Measurements from ENCODE around the gene PHF19. TPM values are rescaled to one million over a fixed set of nuclear protein-coding genes. Genes with fewer than 3 reads are reported as not detected.

The PHF19 gene
- total RNA-seq, 1 experiment from 2014 or later, result 39.0 TPM

- POLR2A ChIA-PET, result interaction anchor here (1.5 kb wide), 1 partner anchor 52 kb away, joined by 4 read pairs; no protein-coding TSS in a partner anchor
- peaks cover 22% of the 10 kb centered on the region for H3K27me3 Mint-ChIP-seq (ENCODE audit: low read depth)
- H3K9me3 Mint-ChIP-seq, result no peaks in the 10 kb centered on the region
- ATAC-seq (no peak), DNase-seq (ENCODE audit: low spot score) (no peak)
- H3K36me3 Mint-ChIP-seq, result no peaks in the 10 kb centered on the region
- no peak overlapping the region; the same call in 1 of the 2 replicates for H3K27ac Mint-ChIP-seq
- no peak overlapping the region for H3K4me3 Mint-ChIP-seq
- CTCF ChIA-PET, result interaction anchor here (0.9 to 1.5 kb wide), 2 partner anchors 35 to 57 kb away, joined by 3 read pairs; no protein-coding TSS in a partner anchor
- TF ChIP-seq ZNF232 (CRISPR knock-in tag; IDR thresholded peaks at IDR 0.05) (no peak), GABPB1 (CRISPR knock-in tag; IDR thresholded peaks at IDR 0.05) (no peak), OVOL2 (CRISPR knock-in tag; IDR thresholded peaks at IDR 0.05; ENCODE audit: borderline replicate concordance) (no peak), SOX15 (CRISPR knock-in tag; IDR thresholded peaks at IDR 0.05) (no peak), ATF6 (CRISPR knock-in tag; IDR thresholded peaks at IDR 0.05) (no peak)
- TF ChIP-seq, protein P1, sequence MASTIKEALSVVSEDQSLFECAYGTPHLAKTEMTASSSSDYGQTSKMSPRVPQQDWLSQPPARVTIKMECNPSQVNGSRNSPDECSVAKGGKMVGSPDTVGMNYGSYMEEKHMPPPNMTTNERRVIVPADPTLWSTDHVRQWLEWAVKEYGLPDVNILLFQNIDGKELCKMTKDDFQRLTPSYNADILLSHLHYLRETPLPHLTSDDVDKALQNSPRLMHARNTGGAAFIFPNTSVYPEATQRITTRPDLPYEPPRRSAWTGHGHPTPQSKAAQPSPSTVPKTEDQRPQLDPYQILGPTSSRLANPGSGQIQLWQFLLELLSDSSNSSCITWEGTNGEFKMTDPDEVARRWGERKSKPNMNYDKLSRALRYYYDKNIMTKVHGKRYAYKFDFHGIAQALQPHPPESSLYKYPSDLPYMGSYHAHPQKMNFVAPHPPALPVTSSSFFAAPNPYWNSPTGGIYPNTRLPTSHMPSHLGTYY (CRISPR knock-in tag; IDR thresholded peaks at IDR 0.05), result no peak
- peaks cover 58% of the 10 kb centered on the region for H3K4me1 Mint-ChIP-seq
Observed at GRCh38 chr9:120924698-120925534, 47.9 kb upstream of the PHF19 start.

- peaks cover 62% of the 10 kb centered on the region for H3K4me1 Mint-ChIP-seq
- ATAC-seq (no peak), DNase-seq (ENCODE audit: low spot score) (no peak)
- POLR2A ChIA-PET, result no interaction called here
- H3K27ac Mint-ChIP-seq, result no peak overlapping the region
- no peaks in the 10 kb centered on the region for H3K9me3 Mint-ChIP-seq
- CTCF ChIA-PET, result no interaction called here
- H3K4me3 Mint-ChIP-seq, result no peak overlapping the region
- no peak for TF ChIP-seq OVOL2 (CRISPR knock-in tag; IDR thresholded peaks at IDR 0.05; ENCODE audit: borderline replicate concordance)
- H3K27me3 Mint-ChIP-seq (ENCODE audit: low read depth), result peaks cover 22% of the 10 kb centered on the region
- no peaks in the 10 kb centered on the region for H3K36me3 Mint-ChIP-seq
Observed at GRCh38 chr9:120923620-120924328, 46.8 kb upstream of the PHF19 start.

GRCh38 chr9:120922404-120923195 is 45.6 kb upstream of the PHF19 start:
- ChIA-PET POLR2A (no interaction called here), CTCF (interaction anchor here (1.5 kb wide), 1 partner anchor 32 kb away, joined by 5 read pairs; no protein-coding TSS in a partner anchor)
- H3K4me1 Mint-ChIP-seq, result peaks cover 54% of the 10 kb centered on the region

More at GRCh38 chr9:120922404-120923195, 45.6 kb upstream of the PHF19 start:
- no peak for ATAC-seq
- H3K9me3 Mint-ChIP-seq, result peaks cover 2% of the 10 kb centered on the region; the same call in 1 of the 2 replicates
- H3K36me3 Mint-ChIP-seq, result no peaks in the 10 kb centered on the region
- TF ChIP-seq TP53 (CRISPR knock-in tag; IDR thresholded peaks at IDR 0.05) (no peak), SP1 (CRISPR knock-in tag; conservative IDR thresholded peaks at IDR 0.05) (no peak), JAZF1 (CRISPR knock-in tag; IDR thresholded peaks at IDR 0.05) (no peak), ZNF138 (CRISPR knock-in tag; conservative IDR thresholded peaks at IDR 0.05) (no peak), IRF2 (CRISPR knock-in tag; IDR thresholded peaks at IDR 0.05; ENCODE audit: borderline replicate concordance, low read depth) (no peak), TCF7 (CRISPR knock-in tag; IDR thresholded peaks at IDR 0.05; ENCODE audit: low read depth) (no peak), FOXP4 (CRISPR knock-in tag; IDR thresholded peaks at IDR 0.05) (no peak), OVOL2 (CRISPR knock-in tag; IDR thresholded peaks at IDR 0.05; ENCODE audit: borderline replicate concordance) (no peak), MYBL2 (CRISPR knock-in tag; IDR thresholded peaks at IDR 0.05) (no peak), CREM (CRISPR knock-in tag; IDR thresholded peaks at IDR 0.05) (no peak)
- TF ChIP-seq, protein P2, sequence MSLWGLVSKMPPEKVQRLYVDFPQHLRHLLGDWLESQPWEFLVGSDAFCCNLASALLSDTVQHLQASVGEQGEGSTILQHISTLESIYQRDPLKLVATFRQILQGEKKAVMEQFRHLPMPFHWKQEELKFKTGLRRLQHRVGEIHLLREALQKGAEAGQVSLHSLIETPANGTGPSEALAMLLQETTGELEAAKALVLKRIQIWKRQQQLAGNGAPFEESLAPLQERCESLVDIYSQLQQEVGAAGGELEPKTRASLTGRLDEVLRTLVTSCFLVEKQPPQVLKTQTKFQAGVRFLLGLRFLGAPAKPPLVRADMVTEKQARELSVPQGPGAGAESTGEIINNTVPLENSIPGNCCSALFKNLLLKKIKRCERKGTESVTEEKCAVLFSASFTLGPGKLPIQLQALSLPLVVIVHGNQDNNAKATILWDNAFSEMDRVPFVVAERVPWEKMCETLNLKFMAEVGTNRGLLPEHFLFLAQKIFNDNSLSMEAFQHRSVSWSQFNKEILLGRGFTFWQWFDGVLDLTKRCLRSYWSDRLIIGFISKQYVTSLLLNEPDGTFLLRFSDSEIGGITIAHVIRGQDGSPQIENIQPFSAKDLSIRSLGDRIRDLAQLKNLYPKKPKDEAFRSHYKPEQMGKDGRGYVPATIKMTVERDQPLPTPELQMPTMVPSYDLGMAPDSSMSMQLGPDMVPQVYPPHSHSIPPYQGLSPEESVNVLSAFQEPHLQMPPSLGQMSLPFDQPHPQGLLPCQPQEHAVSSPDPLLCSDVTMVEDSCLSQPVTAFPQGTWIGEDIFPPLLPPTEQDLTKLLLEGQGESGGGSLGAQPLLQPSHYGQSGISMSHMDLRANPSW (CRISPR knock-in tag; conservative IDR thresholded peaks at IDR 0.05; ENCODE audit: low read depth), result no peak
- DNase-seq (ENCODE audit: low spot score), result no peak
- no peak overlapping the region for H3K4me3 Mint-ChIP-seq
- H3K27me3 Mint-ChIP-seq (ENCODE audit: low read depth), result peaks cover 13% of the 10 kb centered on the region
- no peak overlapping the region for H3K27ac Mint-ChIP-seq
